Left ventricle myocardium superior (tissue), 1 donor: ENCODE data around the gene KLHL4. TPM values are rescaled to one million over a fixed set of nuclear protein-coding genes. Genes with fewer than 3 reads are reported as not detected.
"Not testable (repeated sequence)": the region's sequence is repeated elsewhere in the genome, so short reads cannot be mapped to it uniquely, and the experiment has no call there.

Experiments
- ATAC-seq: fragments of 200-7000 bp; cut with Tn5 transposase; one replicate; pipeline ENCODE4 v1.9.1; 2020; ENCODE audit warnings: mild to moderate bottlenecking, moderate library complexity
- DNase-seq: peaks from one replicate; pipeline ENCODE4 v3.0.0-alpha.2; 2020
- intact Hi-C: fragments of 100-400 bp; cut with micrococcal nuclease; formaldehyde crosslinking; loops from one replicate; pipeline ENCODE4 v1.11.0; 2022
- total RNA-seq: library from RNA; stranded (reverse); fragmentation: NEBNext Ultra II Directional; extraction: Animal tissue kit (Norgen Biotek cat#: 25700); gene quantifications from one replicate; pipeline ENCODE4 v1.2.1, GENCODE V29; 2021
- donor health status: DM: no; HTN: yes; CAD: no; lungs with severe emphysema.

Gene KLHL4
- total RNA-seq, 1 donor from 2014 or later, result 0.92 TPM

DNA sequence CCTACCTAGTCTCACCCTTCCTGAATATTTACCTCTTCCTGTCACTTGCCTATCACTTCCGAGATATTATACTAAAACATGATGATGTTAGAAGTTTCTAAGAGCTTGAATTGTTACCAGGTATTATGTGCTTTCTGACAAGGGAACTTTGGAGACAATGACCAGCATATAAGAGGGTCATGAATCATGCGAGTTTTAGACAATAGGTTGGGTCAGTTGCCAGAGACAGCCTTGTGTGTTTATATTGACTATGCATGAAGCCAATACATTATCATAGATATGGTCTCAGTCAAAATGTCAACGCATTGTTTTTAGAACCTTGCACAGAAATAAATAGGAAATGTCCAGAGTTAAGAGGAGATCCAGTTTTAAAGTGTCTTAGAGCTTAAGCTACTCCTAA, 116.8 kb downstream of the KLHL4 start:
- intact Hi-C loops, result no loop called here
- ATAC-seq (no peak), DNase-seq (no peak)

DNA sequence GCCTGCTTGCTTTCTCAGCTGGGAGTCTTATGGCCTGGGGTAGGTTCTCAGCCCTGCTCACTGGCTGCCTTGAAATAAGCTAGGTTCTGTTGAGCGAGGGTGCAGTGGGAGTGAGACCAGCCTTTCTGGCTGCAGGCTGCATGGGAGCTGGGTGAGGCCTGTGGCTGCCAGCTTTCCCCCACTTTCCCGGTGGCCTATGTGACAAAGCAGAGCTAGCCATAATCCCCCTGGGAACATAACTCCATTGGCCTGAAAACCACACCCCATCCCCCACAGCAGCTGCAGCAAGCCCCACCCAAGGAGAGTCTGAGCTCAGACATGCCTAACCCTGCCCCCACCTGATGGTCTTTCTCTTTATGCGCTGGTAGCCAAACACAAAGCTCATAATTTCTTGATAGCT, 118.9 kb downstream of the KLHL4 start:
- no peak for DNase-seq
- no peak for ATAC-seq
- intact Hi-C loops, result no loop called here

DNA sequence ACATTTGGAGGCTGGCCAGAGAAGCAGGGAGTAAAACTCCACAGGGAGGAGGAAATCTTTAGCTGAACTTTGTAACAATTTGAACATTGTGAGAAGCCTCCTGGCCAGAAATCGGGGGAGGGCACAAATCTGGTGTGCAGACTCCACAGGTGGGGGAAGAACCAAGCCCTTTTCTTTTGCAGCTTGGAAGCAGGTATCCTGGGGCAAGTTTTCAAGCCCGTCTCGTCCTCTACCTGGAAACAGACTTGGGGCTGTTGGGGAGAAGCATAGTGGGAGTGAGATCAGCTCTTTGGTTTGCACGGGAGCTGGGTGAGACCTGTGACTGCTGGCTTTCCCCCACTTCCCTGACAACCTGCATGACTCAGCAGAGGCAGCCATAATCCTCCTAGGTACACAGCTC, 123.8 kb downstream of the KLHL4 start:
- intact Hi-C loops, DNase-seq, ATAC-seq: not testable (repeated sequence)

DNA sequence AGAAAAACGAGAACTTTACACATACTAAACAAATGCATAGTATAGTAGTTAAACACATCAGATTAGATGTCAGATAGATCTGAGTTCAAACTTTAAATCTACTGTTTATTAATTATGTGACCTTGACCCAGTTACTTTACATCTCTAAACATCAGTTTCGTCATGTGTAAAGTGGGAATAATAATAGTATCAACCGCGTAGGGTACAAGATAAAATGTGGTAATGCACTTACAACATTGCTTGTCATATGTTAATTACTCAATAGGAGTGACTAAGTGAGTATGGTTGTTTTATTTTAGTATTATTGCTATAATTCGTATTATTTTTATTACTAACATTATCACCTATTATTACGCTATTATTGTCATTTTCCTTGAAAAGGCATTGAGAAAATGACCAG, 144.2 kb downstream of the KLHL4 start:
- ATAC-seq, result no peak

DNA sequence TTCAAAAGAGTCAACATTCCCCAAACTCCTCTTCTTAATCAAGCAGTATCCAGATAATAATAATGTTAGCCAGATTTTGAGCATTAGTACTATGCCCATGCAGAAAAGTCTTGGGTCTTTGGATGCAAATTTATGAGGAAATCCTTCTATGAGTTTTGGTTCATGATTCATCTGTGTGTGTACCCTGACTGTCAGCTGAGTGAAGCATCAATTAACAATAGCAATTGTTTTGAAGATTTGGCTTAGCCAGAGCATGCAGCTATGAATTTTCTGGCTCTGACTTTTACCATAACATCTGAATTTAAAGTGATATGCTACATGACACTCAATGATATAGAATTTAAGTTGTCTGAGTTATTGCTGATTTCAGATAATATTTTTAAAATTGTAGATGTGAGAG, 145.8 kb downstream of the KLHL4 start:
- no peak for DNase-seq
- intact Hi-C loops, result loop anchor here (10.0 kb wide), 1 partner anchor 329 kb away; no protein-coding TSS in a partner anchor
- ATAC-seq, result no peak

More for the DNA sequence above, 144.2 kb downstream of the KLHL4 start:
- no peak for DNase-seq
- intact Hi-C loops, result loop anchor here (10.0 kb wide), 1 partner anchor 327 kb away; no protein-coding TSS in a partner anchor

DNA sequence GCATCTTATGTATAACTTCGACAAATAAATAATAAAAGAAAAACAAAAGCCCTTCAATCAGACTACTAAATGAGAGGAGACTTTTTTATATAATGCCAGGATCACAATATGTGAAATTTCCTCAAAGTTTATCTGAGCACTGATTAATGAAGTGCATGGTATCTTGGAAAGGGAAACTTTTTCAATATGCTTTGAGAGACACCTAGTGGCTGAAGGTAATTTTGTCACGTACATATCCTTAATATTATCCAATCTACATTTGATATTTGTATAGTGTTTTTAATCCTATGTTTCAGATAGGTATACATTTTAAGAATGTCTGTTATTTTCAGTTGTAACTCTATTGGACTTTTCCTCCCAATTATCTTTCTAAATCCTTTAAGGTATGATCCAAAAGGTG, 146.8 kb downstream of the KLHL4 start:
- no peak for DNase-seq
- intact Hi-C loops, result loop anchor here (10.0 kb wide), 1 partner anchor 330 kb away; no protein-coding TSS in a partner anchor
- no peak for ATAC-seq

DNA sequence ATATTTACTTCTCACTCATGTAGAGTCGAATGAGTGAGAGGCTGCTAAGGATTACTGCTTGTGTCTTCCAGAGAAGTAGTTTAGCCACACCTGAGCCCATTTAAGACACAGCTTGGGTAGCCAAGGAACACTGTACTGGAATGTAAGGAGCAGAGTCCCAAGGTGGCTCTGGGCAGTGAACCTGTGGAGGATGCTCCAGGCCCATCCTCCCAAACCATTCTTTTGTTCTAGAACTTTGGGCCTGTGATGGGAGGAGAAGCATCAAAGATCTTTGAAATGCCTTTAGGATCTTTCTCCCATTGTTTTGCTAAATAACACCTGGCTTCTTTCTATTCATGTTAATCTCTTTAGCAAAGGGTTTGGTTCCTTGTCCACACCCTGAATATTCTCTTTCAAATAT, 162.2 kb downstream of the KLHL4 start:
- no peak for DNase-seq
- ATAC-seq, result no peak
- intact Hi-C loops, result no loop called here

DNA sequence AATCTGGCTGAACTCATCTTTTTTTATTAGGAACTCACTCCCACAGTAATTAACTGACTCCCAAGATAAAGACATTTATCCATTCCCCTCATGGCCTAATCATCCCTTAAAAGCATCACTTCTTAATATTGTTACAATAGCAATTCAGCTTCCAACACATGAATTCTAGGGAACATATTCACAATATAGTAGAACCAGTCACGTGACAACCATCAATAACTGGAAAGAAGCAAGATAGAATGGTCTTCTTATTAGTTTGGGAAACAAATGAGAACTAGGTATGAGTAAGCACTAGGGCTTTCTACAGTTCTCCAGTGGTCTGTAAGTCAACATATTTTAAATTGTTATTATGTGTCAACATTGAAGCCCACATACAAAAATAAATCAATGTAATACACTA, 170.1 kb downstream of the KLHL4 start:
- no peak for DNase-seq
- intact Hi-C loops, result no loop called here
- no peak for ATAC-seq

DNA sequence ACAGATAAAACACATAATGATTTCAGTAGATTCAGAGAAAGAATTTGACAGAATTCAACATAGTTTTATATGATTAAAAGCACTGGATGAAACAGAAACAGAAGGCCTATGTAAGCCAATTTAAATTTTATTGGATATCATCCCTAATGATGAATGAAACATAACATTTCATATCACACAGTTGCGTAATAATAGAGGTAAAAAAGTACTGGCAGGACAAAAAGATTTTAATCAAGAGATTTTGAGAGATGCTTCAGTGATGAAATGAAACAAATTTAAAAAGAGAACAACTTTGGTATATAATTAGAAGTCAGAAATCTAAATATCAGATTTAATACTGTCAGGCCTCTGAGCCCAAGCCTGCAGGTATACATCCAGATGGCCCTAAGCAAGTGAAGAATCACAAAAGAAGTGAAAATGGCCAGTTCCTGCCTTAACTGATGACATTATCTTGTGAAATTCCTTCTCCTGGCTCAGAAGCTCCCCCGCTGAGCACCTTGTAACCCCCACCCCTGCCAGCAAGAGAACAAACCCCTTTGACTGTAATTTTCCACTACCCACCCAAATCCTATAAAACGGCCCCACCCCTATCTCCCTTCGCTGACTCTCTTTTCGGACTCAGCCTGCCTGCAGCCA, 170.6 kb downstream of the KLHL4 start:
- intact Hi-C loops, ATAC-seq, DNase-seq: not testable (repeated sequence)

DNA sequence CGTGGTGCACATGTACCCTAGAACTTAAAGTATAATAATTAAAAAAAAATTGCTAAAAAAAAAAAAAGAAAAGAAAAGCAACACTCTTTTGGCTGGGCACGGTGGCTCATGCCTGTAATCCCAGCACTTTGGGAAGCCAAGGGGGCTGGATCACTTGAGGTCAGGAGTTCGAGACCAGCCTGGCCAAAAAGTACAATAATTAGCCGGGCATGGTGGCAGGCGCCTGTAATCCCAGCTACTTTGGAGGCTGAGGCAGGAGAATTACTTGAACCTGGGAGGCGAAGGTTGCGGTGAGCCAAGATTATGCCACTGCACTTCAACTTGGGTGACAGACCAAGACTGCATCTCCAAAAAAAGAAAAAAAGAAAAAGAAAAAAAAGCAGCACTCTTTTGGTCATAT, 171.6 kb downstream of the KLHL4 start:
- intact Hi-C loops, DNase-seq, ATAC-seq: not testable (repeated sequence)

DNA sequence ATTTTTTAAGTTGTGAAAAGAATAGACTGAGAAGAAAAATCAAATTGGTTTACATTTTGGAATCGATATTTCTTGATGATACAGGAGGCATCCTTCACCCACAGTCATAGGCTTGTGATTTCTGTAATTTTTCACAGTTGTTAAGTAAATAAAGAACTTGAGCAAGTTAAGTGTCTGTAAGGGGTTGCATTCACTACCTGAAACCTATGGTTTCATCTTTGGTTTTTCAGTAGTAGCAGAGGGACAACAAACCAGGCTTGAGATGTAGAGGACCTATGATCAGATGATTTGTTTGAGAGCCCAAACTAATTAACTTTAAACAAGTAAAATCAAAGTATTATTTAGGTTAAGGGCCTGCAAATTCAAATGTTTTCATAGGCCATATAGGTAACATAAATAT, 175.6 kb downstream of the KLHL4 start:
- ATAC-seq (no peak), DNase-seq (no peak)
- intact Hi-C loops, result no loop called here

DNA sequence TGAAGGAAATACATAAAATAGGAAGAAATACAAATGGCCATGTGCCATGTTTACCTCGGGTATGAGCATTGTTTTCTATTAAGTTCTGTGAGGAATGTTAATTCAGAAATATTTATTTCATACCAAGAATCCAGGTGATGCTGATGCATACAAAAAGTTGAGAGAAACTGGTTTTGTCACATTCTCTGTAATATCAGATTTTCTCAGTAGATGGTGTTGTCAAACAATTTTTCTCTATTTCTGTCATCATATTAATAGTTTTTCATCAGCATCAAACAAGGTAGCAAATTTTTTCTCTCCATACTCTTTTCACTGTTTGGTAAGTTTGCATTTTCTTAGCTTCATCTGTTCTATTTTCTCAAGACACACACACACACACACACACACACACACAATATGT, 179.8 kb downstream of the KLHL4 start:
- ATAC-seq (no peak), DNase-seq (no peak)
- intact Hi-C loops, result no loop called here

DNA sequence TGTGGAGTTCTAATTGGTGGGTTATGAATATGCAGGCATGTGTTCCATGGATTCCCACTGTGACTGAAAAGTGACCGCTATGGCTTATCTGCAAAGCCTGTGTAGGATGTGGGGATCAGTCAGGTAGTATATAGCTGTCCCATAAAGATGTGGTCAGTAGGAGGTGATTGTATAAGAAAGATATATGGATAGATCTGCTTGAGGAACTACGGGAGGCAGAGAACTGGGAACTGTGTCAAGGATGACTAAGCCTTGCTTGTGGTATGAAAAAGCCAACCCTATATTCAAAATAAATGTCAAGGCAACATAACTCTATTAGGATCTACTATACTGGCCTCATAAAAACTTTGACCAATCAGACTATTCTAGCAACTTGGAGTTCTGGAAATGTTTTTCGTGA, 185.2 kb downstream of the KLHL4 start:
- intact Hi-C loops, result no loop called here
- DNase-seq (no peak), ATAC-seq (no peak)

DNA sequence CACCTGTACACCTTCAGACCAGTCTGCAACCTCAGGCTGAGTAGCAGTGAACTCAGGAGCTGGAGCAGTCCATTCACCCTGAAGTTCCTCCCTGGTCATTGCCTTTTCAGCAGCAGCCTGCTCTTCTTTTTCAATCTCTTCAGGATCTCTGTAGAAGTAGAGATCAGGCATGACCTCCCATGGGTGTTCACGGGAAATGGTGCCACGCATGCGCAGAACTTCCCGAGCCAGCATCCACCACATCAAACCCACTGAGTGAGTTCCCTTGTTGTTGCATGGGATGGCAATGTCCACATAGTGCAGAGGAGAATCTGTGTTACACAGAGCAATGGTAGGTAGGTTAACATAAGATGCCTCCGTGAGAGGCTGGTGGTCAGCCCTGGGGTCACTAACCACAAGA, 185.9 kb downstream of the KLHL4 start:
- DNase-seq, intact Hi-C loops, ATAC-seq: not testable (repeated sequence)

DNA sequence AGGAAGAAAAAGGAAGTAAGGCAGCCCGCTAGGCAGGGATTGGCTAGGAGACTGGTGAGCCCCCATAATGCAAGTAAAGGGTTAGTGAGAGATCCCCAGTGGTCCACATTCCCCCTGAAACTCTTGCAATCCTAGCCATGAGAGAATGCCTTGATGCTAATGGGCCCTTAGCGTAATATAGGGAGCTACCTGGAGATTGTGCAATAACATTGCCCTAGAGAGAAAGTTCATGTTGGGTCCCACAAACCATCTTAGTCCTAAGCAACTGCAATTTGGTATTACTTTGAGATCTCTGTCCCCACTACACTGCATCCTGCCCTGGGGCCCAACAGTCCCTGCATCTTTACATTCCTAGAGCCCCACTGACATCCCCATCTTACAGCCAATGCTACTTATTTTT, 188.5 kb downstream of the KLHL4 start:
- DNase-seq (no peak), ATAC-seq (no peak)
- intact Hi-C loops, result no loop called here

DNA sequence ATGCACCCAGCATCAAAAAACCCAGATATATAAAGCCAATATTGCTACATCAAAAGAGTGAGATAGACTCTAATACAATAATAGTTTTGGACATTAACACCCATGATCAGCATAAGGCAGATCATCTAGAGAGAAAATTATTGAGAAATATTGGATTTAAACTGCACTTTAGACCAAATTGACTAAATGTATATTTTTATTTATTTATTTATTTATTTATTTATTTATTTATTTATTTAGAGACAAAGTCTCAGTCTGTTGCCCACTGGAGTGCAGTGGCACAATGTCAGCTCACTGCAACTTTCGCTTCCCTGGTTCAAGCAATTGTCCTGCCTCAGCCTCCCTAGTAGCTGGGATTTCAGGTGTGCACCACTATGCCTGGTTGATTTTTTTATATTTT, 193.0 kb downstream of the KLHL4 start:
- no peak for ATAC-seq
- no peak for DNase-seq
- intact Hi-C loops, result no loop called here
